ENCODE results near the gene TMED10.
A peak's percentile ranks its signal among the peaks of the same experiment; 100 is the strongest.
"Not testable (repeated sequence)": the region's sequence is repeated elsewhere in the genome, so short reads cannot be mapped to it uniquely, and the experiment has no call there.

Gene TMED10

GRCh38 chr14:75156111-75156510, 20.3 kb downstream of the TMED10 start:
- DNase-seq: no peak

- no peak for DNase-seq
Observed at GRCh38 chr14:75155169-75155568, 21.2 kb downstream of the TMED10 start.

GRCh38 chr14:75153295-75153694, 23.1 kb downstream of the TMED10 start:
- DNase-seq: no peak

GRCh38 chr14:75151851-75152250, 24.6 kb downstream of the TMED10 start:
- no peak for DNase-seq

- not testable (repeated sequence) for DNase-seq
Observed at GRCh38 chr14:75150637-75151036, 25.8 kb downstream of the TMED10 start.

- no peak for DNase-seq
Observed at GRCh38 chr14:75150150-75150549, 26.3 kb downstream of the TMED10 start.

- no peak for DNase-seq
Observed at GRCh38 chr14:75147423-75148071, 28.9 kb downstream of the TMED10 start.

- DNase-seq: no peak
Observed at GRCh38 chr14:75144944-75145343, 31.5 kb downstream of the TMED10 start.

GRCh38 chr14:75143761-75144527, 32.5 kb downstream of the TMED10 start:
- no peak for DNase-seq

- DNase-seq: no peak
Observed at GRCh38 chr14:75142494-75142893, 33.9 kb downstream of the TMED10 start.

GRCh38 chr14:75141967-75142366, 34.4 kb downstream of the TMED10 start:
- DNase-seq: peak; percentile 3

- no peak for DNase-seq
Observed at GRCh38 chr14:75141062-75141461, 35.4 kb downstream of the TMED10 start.

- DNase-seq: no peak
Observed at GRCh38 chr14:75140620-75141019, 35.8 kb downstream of the TMED10 start.

- DNase-seq: no peak
Observed at GRCh38 chr14:75139185-75139584, 37.2 kb downstream of the TMED10 start.

GRCh38 chr14:75138492-75138891, 37.9 kb downstream of the TMED10 start:
- no peak for DNase-seq

- DNase-seq: peak; percentile 5
Observed at GRCh38 chr14:75134644-75135043, 41.8 kb downstream of the TMED10 start.

- no peak for DNase-seq
Observed at GRCh38 chr14:75133597-75133996, 42.8 kb downstream of the TMED10 start.

- peak; percentile 78 for DNase-seq
Observed at GRCh38 chr14:75132382-75133086, 43.9 kb downstream of the TMED10 start.

- DNase-seq: no peak
Observed at GRCh38 chr14:75128596-75128990, 47.8 kb downstream of the TMED10 start.

- DNase-seq: no peak
Observed at GRCh38 chr14:75127903-75128595, 48.4 kb downstream of the TMED10 start.

- not testable (repeated sequence) for DNase-seq
Observed at GRCh38 chr14:75127474-75127820, 49.0 kb downstream of the TMED10 start.

- DNase-seq: peak; percentile 85
Observed at GRCh38 chr14:75126679-75127473, 49.5 kb downstream of the TMED10 start, which contains the start of gene NEK9. TSS of gene NEK9 (minus strand) at chr14:75127048. CDS start at chr14:75126921, 127 bp downstream.
